ENCODE measurements around the gene C2CD3.

GRCh38 chr11:74090701-74091100, 80.1 kb downstream of the C2CD3 start:
- TF ChIP-seq POLR2A (IDR thresholded peaks at IDR 0.05), result no peak
- peak in 2 of 6 experiments; percentile 11 to 25 for TF ChIP-seq CTCF (IDR thresholded peaks at IDR 0.05)

Data from esophagus squamous epithelium (tissue), 4 donors.